Endothelial cell of umbilical vein (primary cell): ENCODE data around the gene PNKP. TPM values are rescaled to one million over a fixed set of nuclear protein-coding genes. Genes with fewer than 3 reads are reported as not detected.

Source experiments
- BruUV-seq: library from RNA; stranded (reverse); fragments of 400-500 nt; replicated peaks from 2 replicates; lab custom pipeline; 2021; lab: Mats Ljungman, UMichigan
- CTCF ChIA-PET: fragments of 300-600, 350-600 bp; sonication (Branson Sonifier 250); formaldehyde crosslinking; loops from one replicate; lab custom pipeline; 2021; ENCODE audit warnings: antibody characterized with exemption, inconsistent platforms; lab: Charles Lee
- POLR2A ChIA-PET: fragments of 300-600, 350-600 bp; sonication (Branson Sonifier 250); formaldehyde crosslinking; loops from one replicate; lab custom pipeline; 2021; ENCODE audit warnings: antibody characterized with exemption, inconsistent platforms; lab: Charles Lee
- DNase-seq: peaks from one replicate; pipeline ENCODE4 v3.0.0-alpha.2; 2011; ENCODE audit warnings: low read depth, low spot score
- FAIRE-seq: peaks from 2 replicates; lab custom pipeline; 2011; peaks lifted over from hg19 to GRCh38; lab: Jason Lieb, UNC
- H2AFZ ChIP-seq: 2 replicates; pipeline ENCODE4 v1.6.0; 2012; ENCODE audit warnings: low read depth, low read length, control low read depth, inconsistent platforms
- H3K27ac ChIP-seq: 2 replicates; pipeline ENCODE4 v1.5.1; 2011; ENCODE audit warnings: low read depth, mild to moderate bottlenecking, control low read depth, low read length, moderate library complexity; ENCODE audit not compliant: insufficient read depth
- H3K27me3 ChIP-seq, 2 experiments: 2 replicates each; pipeline versions ENCODE4 v1.6.0 to v1.6.1; 2011; ENCODE audit warnings: low read length in 2 of 2, mixed read lengths in 1 of 2; ENCODE audit not compliant: control insufficient read depth in 2 of 2, insufficient read depth in 2 of 2
- H3K36me3 ChIP-seq, 2 experiments: 2 replicates in 1 of 2; 3 replicates in 1 of 2; pipeline ENCODE4 v1.5.1; 2011; ENCODE audit warnings: low read length in 2 of 2, mild to moderate bottlenecking in 1 of 2, moderate library complexity in 1 of 2; ENCODE audit not compliant: control insufficient read depth in 2 of 2, insufficient read depth in 2 of 2; ENCODE audit errors: extremely low read depth in 1 of 2
- H3K4me1 ChIP-seq: 3 replicates; pipeline ENCODE4 v1.5.1; 2011; ENCODE audit warnings: mild to moderate bottlenecking, low read length; ENCODE audit not compliant: control insufficient read depth, insufficient read depth; ENCODE audit errors: extremely low read depth
- H3K4me2 ChIP-seq: 2 replicates; pipeline ENCODE4 v1.6.1; 2011; ENCODE audit warnings: low read length, control low read depth, mixed read lengths; ENCODE audit not compliant: insufficient read depth
- H3K4me3 ChIP-seq, 3 experiments: fragments of 200-600 bp in 1 of 3; sonication (generic), shearing (Covaris generic) in 1 of 3; replicated peaks in 1 of 3; 2 replicates each; pipeline ENCODE4 v1.5.1; 2011 to 2016; ENCODE audit warnings: control low read depth in 3 of 3, low read length in 3 of 3, mild to moderate bottlenecking in 2 of 3, inconsistent platforms in 1 of 3, low read depth in 1 of 3, moderate library complexity in 1 of 3; ENCODE audit not compliant: insufficient read depth in 1 of 3
- H3K79me2 ChIP-seq: 2 replicates; pipeline ENCODE4 v1.6.0; 2012; ENCODE audit warnings: low read length, inconsistent platforms; ENCODE audit not compliant: control insufficient read depth, insufficient read depth
- H3K9ac ChIP-seq: replicated peaks from 2 replicates; pipeline ENCODE3; 2011; ENCODE audit warnings: low read length, control low read depth; ENCODE audit not compliant: insufficient read depth; ENCODE audit errors: extremely low read depth
- H3K9me1 ChIP-seq: replicated peaks from 3 replicates; pipeline ENCODE4 v1.6.0; 2011; ENCODE audit warnings: mild to moderate bottlenecking, low read length; ENCODE audit not compliant: control insufficient read depth, insufficient read depth; ENCODE audit errors: extremely low read depth
- H3K9me3 ChIP-seq: replicated peaks from 2 replicates; pipeline ENCODE4 v1.5.1; 2012; ENCODE audit warnings: low read length, inconsistent platforms; ENCODE audit not compliant: control insufficient read depth, insufficient read depth
- H4K20me1 ChIP-seq: replicated peaks from 2 replicates; pipeline ENCODE3; 2011; ENCODE audit warnings: mild to moderate bottlenecking, low read length; ENCODE audit not compliant: control insufficient read depth, insufficient read depth; ENCODE audit errors: extremely low read depth
- EZH2 ChIP-seq: IDR thresholded peaks from 2 replicates; pipeline ENCODE4 v1.6.1; 2012; ENCODE audit warnings: borderline replicate concordance, low read depth, mild to moderate bottlenecking, moderate library complexity, low read length, inconsistent platforms; ENCODE audit not compliant: severe bottlenecking
- FOS ChIP-seq: IDR thresholded peaks from 2 replicates; pipeline ENCODE4 v1.6.1; 2011; ENCODE audit warnings: mild to moderate bottlenecking, low read length, moderate library complexity, borderline replicate concordance; ENCODE audit not compliant: insufficient read depth
- JUN ChIP-seq: IDR thresholded peaks from 2 replicates; pipeline ENCODE4 v1.6.1; 2011; ENCODE audit warnings: borderline replicate concordance, low read depth; ENCODE audit not compliant: insufficient read length, insufficient read depth
- POLR2A ChIP-seq: IDR thresholded peaks from 2 replicates; pipeline ENCODE4 v1.6.1; 2012; ENCODE audit warnings: low read depth, mild to moderate bottlenecking, control low read depth, low read length
- POLR2AphosphoS5 ChIP-seq: IDR thresholded peaks from 2 replicates; pipeline ENCODE4 v1.6.1; 2012; ENCODE audit warnings: low read depth, mild to moderate bottlenecking, control low read depth, low read length, moderate library complexity; ENCODE audit not compliant: insufficient read depth
- dilution Hi-C: fragments of 300-500 bp; cut with MboI; formaldehyde crosslinking; loops from one replicate; pipeline ENCODE4 v1.15.0; 2019; ENCODE audit warnings: low sequenced_read_pairs; ENCODE audit not compliant: extremely low pct_ligation_motif_present
- intact Hi-C: fragments of 100-400 bp; cut with micrococcal nuclease; formaldehyde crosslinking; loops from one replicate; pipeline ENCODE4 v1.10.0; 2022
- polyA plus RNA-seq, 4 experiments: library from polyadenylated mRNA; depleted of rRNA in 3 of 4; stranded (reverse) in 3 of 4; unstranded in 1 of 4; fragments of >200 nt; gene quantifications; 2 replicates each; pipeline versions ENCODE4 v1.2.1 to v1.2.3, GENCODE V29; 2011 to 2012; ENCODE audit warnings: missing spikeins in 1 of 4
- total RNA-seq: library from RNA; stranded (reverse); gene quantifications from 2 replicates; pipeline ENCODE4 v1.2.3, GENCODE V29; 2021
- TF ChIP-seq, protein P1 (sequence below), 2 donors: IDR thresholded peaks; 1 replicate in 1 of 2; 2 replicates in 1 of 2; pipeline ENCODE4 v1.5.1; 2011; ENCODE audit warnings: low read length in 2 of 2, mild to moderate bottlenecking in 2 of 2, moderate library complexity in 2 of 2, control low read depth in 1 of 2, inconsistent platforms in 1 of 2, low read depth in 1 of 2; ENCODE audit not compliant: insufficient read depth in 1 of 2; ENCODE audit errors: extremely low read depth in 1 of 2

Gene PNKP
- total and polyA plus RNA-seq, 2 donors (not counting 3 experiments of a cell fraction or from before 2014, with no cell fraction given) = 39.4 to 112 TPM

DNA sequence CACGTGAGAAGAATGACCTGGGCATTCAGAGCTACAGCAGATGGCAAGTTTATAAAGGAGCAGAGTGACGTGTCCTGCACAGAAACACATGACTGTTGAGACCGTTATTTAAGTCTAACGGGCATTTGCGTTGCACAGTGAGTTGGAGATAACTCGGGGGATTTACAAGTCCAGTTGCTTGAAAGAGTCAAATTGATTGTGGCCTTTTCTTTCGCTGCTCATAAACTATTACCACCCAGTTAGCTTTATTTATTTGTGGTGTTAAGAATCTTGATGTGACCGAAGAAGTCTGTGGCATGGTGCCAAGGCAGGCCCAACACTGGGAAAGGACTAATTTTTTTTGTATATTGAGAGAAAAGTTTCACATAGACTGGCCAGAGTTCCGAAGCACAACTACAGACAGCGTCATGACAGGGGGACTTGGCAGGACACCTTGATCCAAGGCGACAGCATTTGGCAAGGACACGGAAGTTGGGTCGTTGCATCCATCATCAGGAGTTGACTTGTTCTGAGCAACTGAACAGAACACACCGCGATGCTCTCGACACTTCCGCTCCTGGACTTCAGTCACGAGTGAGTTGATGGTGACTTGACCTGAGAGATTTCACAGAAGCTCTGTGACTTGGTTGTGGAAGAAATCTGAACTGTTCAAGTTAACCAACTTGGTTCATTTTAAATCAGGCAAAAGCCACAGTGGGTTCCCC lies 28.3 kb downstream of the PNKP start:
- ChIA-PET POLR2A (no interaction called here), CTCF (no interaction called here)
- intact Hi-C loops (no loop called here), dilution Hi-C loops (no loop called here)
- TF ChIP-seq POLR2A (no peak), EZH2 (no peak), FOS (no peak), JUN (no peak)
- TF ChIP-seq, protein P1, sequence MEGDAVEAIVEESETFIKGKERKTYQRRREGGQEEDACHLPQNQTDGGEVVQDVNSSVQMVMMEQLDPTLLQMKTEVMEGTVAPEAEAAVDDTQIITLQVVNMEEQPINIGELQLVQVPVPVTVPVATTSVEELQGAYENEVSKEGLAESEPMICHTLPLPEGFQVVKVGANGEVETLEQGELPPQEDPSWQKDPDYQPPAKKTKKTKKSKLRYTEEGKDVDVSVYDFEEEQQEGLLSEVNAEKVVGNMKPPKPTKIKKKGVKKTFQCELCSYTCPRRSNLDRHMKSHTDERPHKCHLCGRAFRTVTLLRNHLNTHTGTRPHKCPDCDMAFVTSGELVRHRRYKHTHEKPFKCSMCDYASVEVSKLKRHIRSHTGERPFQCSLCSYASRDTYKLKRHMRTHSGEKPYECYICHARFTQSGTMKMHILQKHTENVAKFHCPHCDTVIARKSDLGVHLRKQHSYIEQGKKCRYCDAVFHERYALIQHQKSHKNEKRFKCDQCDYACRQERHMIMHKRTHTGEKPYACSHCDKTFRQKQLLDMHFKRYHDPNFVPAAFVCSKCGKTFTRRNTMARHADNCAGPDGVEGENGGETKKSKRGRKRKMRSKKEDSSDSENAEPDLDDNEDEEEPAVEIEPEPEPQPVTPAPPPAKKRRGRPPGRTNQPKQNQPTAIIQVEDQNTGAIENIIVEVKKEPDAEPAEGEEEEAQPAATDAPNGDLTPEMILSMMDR (IDR thresholded peaks at IDR 0.05; ENCODE audit: extremely low read depth in 1 of 2, insufficient read depth in 1 of 2, low read depth in 1 of 2, low read length in 2 of 2) = no peak
- BruUV-seq = TSS peak; percentile 25
- H3K36me3 ChIP-seq = peaks cover 6 to 39% of the 10 kb centered on the region in 2 experiments
- H3K4me2 ChIP-seq = no peak overlapping the region
- no peaks in the 10 kb centered on the region for H3K9me1 ChIP-seq
- FAIRE-seq (no peak), DNase-seq (no peak)
- H3K4me3 ChIP-seq = no peak overlapping the region
- no peak overlapping the region for H3K27ac ChIP-seq
- H2AFZ ChIP-seq = no peak overlapping the region
- no peaks in the 10 kb centered on the region for H3K27me3 ChIP-seq
- no peaks in the 10 kb centered on the region for H3K4me1 ChIP-seq
- no peaks in the 10 kb centered on the region for H3K79me2 ChIP-seq
- H3K9me3 ChIP-seq = no peaks in the 10 kb centered on the region
- no peaks in the 10 kb centered on the region for H4K20me1 ChIP-seq
- no peak overlapping the region for H3K9ac ChIP-seq

- dilution Hi-C loops (no loop called here), intact Hi-C loops (no loop called here)
- ChIA-PET CTCF (no interaction called here), POLR2A (no interaction called here)
- Histone ChIP-seq H3K9me3 (no peaks in the 10 kb centered on the region), H3K27me3 (no peaks in the 10 kb centered on the region), H3K4me3 (no peak overlapping the region), H2AFZ (no peak overlapping the region), H3K4me1 (peaks cover 5% of the 10 kb centered on the region), H3K4me2 (no peak overlapping the region), H3K36me3 (peaks cover 6 to 46% of the 10 kb centered on the region in 2 experiments), H3K27ac (no peak overlapping the region), H3K79me2 (no peaks in the 10 kb centered on the region), H4K20me1 (no peaks in the 10 kb centered on the region), H3K9ac (no peak overlapping the region), H3K9me1 (no peaks in the 10 kb centered on the region)
- BruUV-seq = no TSS peak
- TF ChIP-seq POLR2AphosphoS5 = no peak
- DNase-seq (no peak), FAIRE-seq (no peak)
Observed at GRCh38 chr19:49837425-49837824, 30.0 kb downstream of the PNKP start.
